CD4-positive, alpha-beta T cell treated with Interleukin-4 for 1 hour (primary cell): ENCODE data around the gene LMTK3.
"Not testable (repeated sequence)": the region's sequence is repeated elsewhere in the genome, so short reads cannot be mapped to it uniquely, and the experiment has no call there.

Experiments used
- DNase-seq, 2 donors: peaks; one replicate each; pipeline ENCODE4 v3.0.0-alpha.2; 2020 to 2022

Gene LMTK3

DNA sequence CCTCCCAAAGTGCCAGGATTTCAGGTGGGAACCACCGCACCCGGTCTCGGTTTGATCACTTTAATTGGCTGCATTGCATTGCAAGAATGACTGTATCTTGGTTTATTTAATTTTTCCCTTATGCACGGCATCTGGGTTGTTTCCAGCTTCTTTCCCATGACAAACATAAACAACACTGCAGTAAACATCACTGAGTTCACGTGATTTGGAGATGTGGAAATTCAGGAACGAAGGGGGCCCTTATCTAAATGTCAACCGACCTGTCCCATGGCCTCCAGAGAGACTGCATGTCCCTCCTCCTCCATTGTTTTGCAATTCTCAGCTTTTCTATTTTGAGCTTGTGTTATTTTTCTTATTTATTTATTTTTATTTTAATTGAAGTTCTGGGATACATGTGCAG lies 25.9 kb upstream of the LMTK3 start:
- no peak for DNase-seq

DNA sequence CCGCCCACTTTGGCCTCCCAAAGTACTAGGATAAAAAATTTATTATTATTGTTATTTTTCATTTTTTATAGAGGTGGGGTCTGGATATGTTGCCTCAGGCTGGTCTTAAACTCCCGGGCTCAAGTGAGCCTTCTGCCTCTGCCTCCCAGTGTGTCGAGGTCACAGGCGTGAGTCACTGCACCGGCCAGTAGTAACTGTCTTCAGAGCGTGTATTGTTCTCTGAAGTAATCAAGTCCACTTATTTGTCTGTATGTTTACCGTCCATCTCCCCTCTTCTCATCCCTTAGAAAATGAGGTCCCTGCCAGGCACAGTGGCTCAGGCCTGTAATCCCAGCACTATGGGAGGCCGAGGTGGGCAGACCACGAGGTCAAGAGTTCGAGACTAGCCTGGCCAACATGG lies 22.1 kb upstream of the LMTK3 start:
- DNase-seq, result no peak

DNA sequence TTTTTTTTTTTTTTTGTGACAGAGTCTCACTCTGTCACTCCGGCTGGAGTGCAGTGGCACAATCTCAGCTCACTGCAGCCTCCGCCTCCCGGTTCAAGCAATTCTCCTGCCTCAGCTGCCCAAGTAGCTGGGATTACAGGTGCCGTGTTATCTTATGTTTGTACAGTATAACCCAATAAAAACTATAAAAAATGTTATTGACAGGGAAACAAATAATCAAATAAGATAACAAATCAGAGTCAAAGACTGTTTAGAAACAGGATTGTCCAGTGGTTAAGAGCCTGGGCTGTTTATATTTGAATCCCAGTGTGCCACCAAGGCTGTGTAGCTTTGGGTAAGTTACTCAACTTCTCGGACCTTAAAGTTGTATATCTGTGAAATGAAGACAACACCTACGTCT lies 19.1 kb upstream of the LMTK3 start:
- DNase-seq, result no peak

DNA sequence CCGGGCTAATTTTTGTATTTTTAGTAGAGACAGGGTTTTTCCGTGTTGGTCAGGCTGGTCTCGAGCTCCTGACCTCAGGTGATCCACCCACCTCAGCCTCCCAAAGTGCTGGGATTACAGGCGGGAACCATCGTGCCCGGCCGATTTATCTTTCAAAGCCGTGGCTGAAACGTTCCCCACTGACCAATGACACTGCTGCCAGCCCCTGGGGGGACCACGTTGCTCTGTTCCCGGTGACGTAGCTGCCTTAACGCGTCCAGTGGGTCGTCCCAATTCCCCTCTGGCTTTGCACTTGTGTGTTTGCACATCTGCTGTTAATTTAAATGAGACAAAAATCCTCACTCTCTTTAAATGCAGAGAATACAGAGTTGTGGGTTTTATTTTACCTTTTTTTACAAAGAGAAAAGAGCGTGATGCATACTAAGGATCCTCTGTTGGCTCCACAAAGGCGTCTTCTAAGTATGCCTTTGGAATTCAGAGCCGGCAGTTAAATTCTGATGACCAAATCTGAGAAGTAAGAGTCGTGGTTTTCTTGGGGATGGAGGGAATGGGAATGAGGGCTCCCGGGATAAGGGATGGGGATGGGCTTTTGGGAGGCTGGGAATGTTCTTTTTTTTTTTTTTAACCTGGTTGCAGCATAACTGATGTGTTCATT lies 18.6 kb upstream of the LMTK3 start:
- no peak for DNase-seq

DNA sequence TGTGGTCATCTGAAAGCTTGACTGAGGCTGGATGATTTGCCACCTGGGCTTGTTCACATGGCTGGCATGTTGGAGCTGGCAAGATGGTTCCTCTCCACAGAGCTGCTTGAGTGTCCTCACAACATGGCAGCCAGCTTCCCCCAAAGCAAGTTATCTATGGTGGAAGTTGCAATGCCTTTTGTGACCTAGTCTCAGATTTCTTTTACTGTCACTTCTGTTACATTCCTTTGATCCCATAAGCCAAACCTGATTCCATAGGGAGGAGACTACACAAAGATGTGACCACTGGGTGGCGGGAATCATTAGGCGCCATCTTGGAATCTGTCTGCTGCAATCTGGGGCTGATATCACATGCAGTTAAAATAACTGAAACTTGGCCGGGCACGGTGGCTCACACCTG lies 17.5 kb upstream of the LMTK3 start:
- no peak for DNase-seq

DNA sequence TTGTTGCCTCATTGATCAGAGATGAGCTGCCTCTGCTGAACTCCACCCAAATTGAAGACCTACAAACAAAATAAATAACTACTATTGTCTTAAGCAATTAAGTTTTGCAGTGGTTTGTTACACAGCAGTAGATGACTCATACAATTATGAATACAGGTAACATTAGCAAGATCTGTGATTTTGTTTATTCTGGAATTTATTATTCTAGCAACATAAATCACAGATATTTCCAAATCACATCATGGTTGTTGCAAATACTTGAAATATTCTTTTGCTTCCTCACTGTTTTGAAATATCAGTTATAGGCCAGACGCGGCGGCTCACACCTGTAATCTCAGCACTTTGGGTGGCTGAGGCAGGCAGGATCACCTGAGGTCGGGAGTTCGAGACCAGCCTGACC lies 13.1 kb upstream of the LMTK3 start:
- no peak for DNase-seq

DNA sequence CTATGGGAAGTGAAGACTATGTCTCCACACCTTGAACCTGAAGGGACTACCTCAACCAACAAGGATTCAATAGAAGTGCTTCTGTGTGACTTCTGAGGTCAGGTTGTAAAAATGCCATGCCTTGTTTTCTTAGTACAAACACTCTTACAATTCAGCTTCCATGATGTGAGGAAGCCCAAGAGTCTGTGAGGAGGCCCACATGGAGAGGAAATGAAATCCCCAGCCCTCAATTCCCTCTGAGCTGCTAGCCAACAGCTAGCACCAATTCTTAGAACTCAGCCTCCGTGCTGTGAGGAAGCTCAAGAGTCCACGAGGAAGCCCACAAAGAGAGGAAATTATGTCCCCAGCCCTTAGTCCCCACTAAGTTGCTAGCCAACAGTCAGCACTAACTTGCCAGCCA lies 12.6 kb upstream of the LMTK3 start:
- DNase-seq, result no peak

DNA sequence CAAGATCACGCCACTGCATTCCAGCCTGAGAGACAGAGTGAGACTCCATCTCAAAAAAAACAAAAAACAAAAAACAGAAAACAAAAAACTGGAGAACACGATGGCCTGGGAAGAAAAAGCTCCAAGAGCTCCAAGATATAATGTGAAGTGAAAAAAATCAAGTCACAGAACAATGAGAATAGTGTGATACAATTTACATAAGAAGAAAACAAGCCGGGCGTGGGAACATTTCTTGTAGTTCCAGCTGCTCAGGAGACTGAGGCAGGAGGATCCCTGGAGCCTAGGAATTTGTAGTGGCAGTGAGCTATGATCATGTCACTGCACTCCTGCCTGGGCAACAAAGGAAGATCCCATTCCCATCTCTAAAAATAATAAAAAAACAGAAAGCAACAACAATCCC lies 8.5 kb upstream of the LMTK3 start:
- no peak for DNase-seq

DNA sequence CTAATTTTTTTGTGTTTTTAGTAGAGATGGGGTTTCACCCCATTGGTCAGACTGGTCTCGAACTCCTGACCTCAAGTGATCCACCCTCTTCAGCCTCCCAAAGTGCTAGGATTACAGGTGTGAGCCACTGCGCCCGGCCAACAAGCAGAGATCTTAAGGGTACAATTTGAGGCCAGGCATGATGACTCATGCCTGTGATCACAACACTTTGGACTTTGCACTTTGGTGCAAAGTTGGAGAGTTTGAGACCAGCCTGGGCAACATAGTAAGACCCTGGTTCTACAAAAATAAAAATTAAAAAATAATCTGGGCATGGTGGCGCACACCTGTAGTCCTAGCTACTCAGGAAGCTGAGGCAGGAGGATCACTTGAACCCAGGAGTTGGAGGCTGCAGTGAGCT lies 7.8 kb upstream of the LMTK3 start:
- DNase-seq, result not testable (repeated sequence)

DNA sequence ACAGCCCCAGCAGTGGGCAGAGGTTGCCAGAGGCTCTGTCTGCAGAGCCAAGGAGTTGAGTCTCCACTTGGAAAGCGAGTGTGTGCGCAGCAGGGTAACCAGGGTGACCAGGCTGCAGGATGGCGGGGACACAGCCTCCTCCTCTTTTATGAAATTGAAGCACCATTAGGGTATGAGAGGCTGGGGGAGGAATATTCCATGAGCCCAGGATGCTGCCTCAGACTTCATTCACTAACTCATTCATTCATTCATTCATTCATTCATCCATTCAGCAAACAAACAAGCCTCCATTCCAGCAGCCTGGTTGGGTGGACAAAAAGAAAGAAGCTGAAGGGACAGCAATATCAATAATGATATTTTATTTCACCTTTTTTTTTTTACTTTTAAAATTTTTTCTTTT lies 6.6 kb upstream of the LMTK3 start:
- no peak for DNase-seq

DNA sequence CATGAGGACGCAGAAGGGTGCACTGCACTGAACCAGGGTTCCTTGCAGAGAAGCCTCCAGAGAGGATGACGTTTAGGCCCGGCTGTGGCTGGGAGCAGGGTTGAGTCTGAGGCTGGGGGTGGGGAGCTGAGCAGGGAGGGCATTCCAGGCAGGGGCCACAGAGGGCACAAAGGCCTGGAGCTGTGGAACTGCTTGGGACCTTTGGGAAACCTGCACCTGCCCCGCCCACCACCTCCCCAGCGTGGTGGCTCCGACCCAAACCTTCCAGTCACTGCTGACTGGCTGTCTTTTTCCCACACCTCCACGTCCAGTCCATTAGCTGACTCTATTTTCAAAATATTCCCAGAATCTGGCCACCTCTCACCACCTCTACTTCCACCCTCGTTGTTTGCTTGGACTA lies 4.9 kb upstream of the LMTK3 start:
- DNase-seq, result no peak

DNA sequence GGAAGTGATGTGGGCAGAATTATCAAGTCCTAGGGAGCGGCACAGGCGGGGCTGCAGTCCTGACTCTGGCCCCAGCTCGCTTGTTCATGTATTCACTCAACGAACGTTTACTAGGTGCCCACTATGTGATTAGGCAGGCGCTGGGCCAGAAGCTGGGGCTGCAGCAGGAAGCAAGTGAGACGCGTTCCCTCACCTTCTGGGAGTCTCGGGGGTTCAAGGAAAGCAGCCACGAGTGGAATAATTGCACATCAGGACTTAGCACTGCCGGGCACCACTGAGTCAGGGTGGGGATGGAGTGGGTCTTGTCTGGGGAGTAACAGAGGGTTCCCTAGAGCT lies 2.5 kb upstream of the LMTK3 start:
- DNase-seq, result no peak

DNA sequence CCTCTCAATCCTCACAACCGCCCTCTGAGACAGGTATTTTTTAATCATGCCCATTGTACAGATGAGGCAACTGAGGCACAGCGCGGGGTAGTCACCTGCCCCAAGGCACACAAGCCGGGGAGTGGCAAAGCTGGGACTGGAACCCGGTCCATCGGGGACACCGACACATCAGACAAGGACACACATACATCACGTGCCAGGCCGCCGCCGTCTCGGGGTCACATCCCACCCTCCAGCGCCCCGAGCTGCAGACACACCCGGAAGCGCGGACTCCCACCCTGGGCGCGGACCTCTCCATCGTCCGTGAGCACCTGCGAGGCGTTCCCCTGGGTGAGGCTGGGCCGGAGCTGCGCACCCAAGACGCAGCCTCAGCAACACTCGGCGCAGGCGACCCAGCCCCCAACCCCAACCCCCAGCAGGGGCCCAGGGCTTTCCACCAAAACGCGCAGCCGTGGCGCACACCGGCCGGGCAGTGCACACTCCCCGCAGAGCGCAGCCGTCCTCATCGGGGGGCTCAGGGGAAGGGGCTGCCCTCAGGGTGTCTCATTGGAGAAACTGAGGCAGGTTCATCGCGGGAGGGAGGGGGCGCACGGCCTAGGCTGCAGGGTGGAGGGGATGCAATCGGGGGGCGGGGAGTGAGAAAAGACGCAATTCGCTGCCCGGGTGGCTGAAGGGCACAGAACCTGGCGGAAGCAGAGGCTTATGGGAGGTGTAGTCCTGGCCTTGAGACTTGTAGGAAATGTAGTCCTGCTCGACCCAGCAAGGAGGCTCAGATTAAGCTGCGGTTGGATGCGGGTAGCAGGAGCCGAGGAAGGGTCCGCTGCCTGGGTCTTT lies 1.9 kb upstream of the LMTK3 start:
- peak; percentile 80 to 83 for DNase-seq

DNA sequence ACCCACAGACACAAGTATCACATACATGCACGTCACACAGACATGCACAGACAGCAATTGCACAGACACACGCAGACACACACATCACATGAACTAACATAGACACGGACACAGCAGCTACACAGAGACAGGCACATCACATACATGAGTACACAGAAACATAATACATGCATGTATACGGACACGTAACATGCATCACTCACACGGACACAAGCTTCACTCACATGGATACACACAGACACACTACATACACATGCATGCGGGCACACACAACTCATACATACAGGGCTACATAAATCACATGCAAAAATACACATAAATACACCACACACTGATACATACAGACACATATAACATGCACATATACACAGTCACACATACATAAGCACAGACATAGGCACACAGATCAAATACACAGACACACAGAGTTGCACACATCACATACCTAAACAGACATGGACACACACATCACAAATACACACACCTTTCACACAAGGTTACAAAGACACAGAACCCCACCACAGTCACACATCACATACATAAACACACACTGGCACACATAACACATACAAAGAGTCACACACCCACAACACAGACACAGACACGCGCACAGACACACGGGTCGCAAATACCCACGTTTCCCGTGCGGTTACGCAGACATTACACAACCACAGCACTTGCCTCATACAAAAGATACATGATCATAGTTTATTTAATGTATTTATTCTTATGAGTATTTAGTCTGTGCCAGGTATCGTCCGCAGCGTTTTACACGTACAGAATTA lies 1.1 kb upstream of the LMTK3 start:
- peak in 1 of 2 donors; percentile 32 for DNase-seq

DNA sequence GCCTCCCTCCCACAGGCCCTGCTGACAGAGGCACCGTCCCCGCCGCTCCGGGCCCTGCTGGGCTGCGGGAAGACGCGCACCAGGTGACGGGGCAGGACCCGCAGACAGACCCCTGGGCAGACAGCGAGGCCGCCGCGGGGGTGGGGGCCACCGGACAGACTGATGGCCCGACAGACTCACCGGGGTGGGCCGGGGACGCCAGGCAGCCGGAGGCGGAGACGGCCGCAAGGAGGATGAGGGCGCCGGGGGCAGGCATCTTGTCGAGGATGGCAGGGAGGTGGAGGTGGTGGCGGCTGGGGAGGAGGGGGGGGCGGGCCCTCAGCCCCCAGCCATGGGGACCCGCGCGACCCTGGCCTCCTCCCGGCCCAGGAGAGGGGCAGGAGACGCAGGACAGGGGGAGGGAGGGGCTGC lies 309 bp downstream of the LMTK3 start:
- no peak for DNase-seq

DNA sequence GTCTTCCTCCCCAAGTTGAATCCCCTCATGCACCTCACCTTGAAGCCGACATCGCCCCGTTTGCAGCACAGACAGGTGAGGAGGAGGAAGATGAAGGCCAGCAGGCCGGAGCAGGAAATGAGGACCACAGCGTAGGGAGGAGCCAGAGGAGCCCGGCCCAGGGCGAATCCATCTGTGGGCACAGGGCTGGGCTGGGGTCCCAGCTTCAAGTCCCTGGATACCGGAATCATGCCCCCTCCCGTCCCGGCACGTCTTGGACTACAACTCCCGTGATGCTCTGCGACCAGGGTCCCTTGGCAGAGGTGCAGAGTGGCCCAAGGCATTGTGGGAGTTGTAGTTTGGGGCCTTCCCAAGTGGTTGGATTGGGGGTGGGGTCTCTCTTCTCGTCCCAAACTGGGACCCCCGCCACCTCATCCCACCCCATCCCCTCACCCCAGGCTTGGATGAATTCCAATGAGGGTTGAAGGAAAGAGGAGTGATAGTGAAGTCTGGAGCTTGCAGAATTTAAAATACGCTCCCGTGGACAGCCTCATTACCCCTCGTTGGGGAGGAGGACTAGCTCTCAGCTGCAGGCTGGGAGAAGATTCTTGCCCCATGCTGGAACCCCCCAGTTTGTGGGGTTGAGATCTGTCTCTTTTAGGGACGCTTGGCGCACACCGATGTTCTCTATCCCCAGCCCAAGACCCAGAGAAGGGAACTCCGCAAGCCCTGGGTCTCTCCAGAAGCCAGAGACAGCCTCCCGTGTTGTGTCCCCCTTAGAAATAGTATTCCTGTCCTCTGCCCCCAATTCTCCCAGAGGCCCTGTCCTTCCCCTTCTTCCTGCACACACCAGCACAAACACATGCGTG lies 990 bp downstream of the LMTK3 start:
- peak; percentile 73 to 78 for DNase-seq

DNA sequence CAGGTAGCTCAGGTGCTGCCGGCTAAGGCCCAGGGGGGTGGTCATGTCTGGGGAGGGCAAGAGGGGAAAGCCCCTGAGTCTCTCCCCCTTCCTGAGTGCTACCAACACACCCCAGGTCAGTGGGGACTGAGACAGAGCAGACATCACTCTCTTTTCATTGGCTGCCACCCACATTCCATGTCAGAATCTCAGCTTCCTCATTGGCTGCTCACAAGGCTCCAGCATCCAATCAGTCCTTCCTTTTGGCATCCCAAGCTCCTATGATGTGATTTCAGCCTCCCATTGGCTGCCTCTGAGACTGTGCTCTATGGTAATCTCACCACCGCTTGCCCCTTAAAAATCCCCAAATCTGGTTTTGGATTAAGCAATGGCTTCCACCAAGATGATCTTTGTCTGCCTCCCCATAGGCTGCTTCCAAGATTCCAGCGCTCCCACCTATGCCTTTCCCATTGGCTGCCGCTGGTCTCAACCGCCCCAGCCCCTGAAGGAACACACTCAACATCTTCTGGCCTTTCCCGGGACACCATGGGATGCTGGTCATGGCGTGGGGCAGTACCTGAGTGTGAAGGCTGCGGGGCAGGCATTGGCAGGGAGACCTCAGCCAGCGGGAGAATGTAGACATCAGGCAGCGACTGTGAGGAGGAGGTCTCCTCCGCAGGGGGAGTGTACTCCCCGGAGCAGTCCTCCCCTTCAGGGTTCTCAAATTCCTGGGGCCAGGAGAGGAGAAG lies 2.0 kb downstream of the LMTK3 start:
- no peak for DNase-seq

DNA sequence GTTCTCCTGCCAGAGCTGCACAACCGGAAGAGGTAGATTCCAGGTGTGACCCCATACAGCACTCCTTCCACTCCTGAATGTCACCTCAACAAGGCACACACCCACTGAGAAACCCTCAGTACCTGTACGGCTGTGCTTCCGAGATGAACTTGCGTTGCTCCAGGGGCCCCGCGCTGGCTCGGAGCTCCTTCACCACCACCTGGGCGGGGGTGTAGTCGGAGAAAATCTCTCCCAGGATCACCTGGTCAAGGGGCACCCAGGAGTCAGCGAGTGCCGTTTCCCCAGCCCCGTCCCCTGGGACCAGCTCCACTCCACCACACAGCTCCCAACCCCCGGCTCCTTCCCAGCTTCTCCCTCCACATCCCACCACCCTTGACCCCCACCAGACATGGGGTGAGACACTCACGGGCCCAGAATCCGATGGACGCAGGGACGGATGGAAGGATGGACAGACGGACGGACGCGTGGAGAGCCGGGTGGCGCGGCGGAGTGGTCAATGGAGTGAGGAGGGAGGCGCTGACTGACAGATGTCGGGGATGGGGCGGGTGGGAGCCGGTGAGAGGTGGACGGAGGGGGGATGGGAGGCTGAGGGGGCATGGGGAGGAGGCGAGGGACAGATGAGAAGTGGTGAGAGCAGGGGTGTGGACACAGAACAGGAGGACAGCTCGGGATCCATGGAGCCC lies 2.8 kb downstream of the LMTK3 start:
- no peak for DNase-seq

DNA sequence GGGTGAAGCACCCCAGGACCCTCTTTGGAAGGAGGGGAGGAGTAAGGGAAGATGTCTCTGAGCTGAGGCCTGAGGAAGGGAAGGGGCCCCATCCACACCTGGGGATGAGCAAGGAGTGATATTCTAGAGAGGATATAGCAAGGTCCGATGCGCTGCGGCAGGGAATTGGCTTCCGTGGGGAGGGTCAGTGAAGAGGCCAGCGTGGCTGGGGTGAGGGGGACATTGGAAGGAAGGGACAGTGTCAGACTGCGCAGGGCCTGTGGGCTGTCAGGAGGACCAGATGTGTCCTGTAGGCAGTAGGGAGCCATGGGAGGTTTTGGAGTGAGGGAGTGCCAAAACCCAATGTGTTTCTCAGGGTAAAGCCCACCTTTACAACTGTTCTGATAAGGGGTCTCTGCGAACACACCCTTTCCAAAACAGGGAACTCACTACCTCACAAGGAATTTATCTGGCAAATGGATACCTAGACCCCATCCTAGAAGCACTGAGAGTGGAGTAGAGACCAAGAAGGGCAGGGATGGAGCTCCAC lies 3.7 kb downstream of the LMTK3 start:
- DNase-seq, result no peak

DNA sequence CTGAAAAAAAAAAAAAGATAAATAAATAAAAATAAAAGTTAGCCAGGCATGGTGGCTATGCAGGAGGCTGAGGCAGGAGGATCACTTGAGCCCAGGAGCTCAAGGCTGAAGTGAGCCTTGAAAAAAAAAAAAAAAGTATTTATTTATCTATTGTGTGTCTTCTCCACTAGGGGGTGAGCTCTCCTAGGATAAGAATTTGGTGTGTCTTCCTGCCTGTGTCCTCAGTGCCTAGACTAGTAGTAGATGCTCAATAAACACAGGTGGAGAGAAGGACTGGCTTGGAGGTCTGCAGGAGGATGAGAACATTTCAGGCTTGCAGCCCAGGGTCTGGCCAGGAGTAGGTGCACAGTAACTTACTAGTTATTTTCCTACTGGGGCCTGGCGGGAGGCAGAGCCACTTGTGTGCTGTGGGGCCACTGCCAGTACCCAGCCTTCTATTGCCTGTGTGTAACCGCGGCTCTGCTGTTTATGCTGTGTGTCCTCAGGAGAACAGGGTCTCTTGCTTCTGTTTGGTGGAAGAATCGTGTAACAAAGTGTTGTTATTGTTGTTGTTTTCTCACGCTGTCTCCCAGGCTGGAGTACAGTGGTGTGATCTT lies 5.4 kb downstream of the LMTK3 start:
- DNase-seq, result peak in 1 of 2 donors; percentile 76
